ENCODE measurements around the gene DPY19L3. TPM values are rescaled to one million over a fixed set of nuclear protein-coding genes. Genes with fewer than 3 reads are reported as not detected.

DPY19L3 gene
- total RNA-seq, 1 donor from 2014 or later: 10.3 TPM

- H3K9me3 ChIP-seq: no peaks in the 10 kb centered on the region
- no peak for TF ChIP-seq POLR2A (IDR thresholded peaks at IDR 0.05)
- no peak for TF ChIP-seq CTCF (IDR thresholded peaks at IDR 0.05)
- no peak for DNase-seq (ENCODE audit: extremely low spot score in 2 of 2)
- H3K4me3 ChIP-seq: no peak overlapping the region
- intact Hi-C loops (cut with DNase I): no loop called here
- no peaks in the 10 kb centered on the region for H3K4me1 ChIP-seq
- H3K27ac ChIP-seq: no peak overlapping the region
- H3K27me3 ChIP-seq: no peaks in the 10 kb centered on the region
- peaks cover 0 to 8% of the 10 kb centered on the region in 2 donors for H3K36me3 ChIP-seq
These were observed 59.6 kb downstream of the DPY19L3 start for GRCh38 chr19:32465176-32465575.

- H3K27ac ChIP-seq: no peak overlapping the region
- TF ChIP-seq POLR2A (IDR thresholded peaks at IDR 0.05) (no peak), POLR2AphosphoS5 (IDR thresholded peaks at IDR 0.05; ENCODE audit: insufficient read depth in 1 of 2, low read depth in 1 of 2) (no peak), CTCF (IDR thresholded peaks at IDR 0.05) (no peak)
- no peaks in the 10 kb centered on the region for H3K9me3 ChIP-seq
- no peak overlapping the region for H3K4me3 ChIP-seq
- peaks cover 0 to 8% of the 10 kb centered on the region in 2 donors for H3K36me3 ChIP-seq
- no peaks in the 10 kb centered on the region for H3K4me1 ChIP-seq
- no peak for DNase-seq (ENCODE audit: extremely low spot score in 2 of 2)
- intact Hi-C loops (cut with DNase I): no loop called here
- no peaks in the 10 kb centered on the region for H3K27me3 ChIP-seq
These were observed 64.2 kb downstream of the DPY19L3 start for GRCh38 chr19:32469795-32470194.

- Histone ChIP-seq H3K4me3 (no peak overlapping the region), H3K4me1 (no peaks in the 10 kb centered on the region), H3K36me3 (peaks cover 0 to 4% of the 10 kb centered on the region in 2 donors), H3K27me3 (no peaks in the 10 kb centered on the region), H3K27ac (no peak overlapping the region), H3K9me3 (no peaks in the 10 kb centered on the region)
- no peak for DNase-seq (ENCODE audit: extremely low spot score in 2 of 2)
- TF ChIP-seq POLR2AphosphoS5 (IDR thresholded peaks at IDR 0.05; ENCODE audit: insufficient read depth in 1 of 2, low read depth in 1 of 2): no peak
- no peak for TF ChIP-seq POLR2A (IDR thresholded peaks at IDR 0.05)
- TF ChIP-seq CTCF (IDR thresholded peaks at IDR 0.05): no peak
- intact Hi-C loops (cut with DNase I): no loop called here
These were observed 65.5 kb downstream of the DPY19L3 start for GRCh38 chr19:32471095-32471494.

GRCh38 chr19:32471811-32472210, 66.2 kb downstream of the DPY19L3 start:
- Histone ChIP-seq H3K9me3 (no peaks in the 10 kb centered on the region), H3K4me3 (no peak overlapping the region), H3K4me1 (no peaks in the 10 kb centered on the region), H3K27ac (no peak overlapping the region), H3K36me3 (no peaks in the 10 kb centered on the region), H3K27me3 (no peaks in the 10 kb centered on the region)
- DNase-seq (ENCODE audit: extremely low spot score in 2 of 2): no peak
- intact Hi-C loops (cut with DNase I): no loop called here
- no peak for TF ChIP-seq POLR2AphosphoS5 (IDR thresholded peaks at IDR 0.05; ENCODE audit: insufficient read depth in 1 of 2, low read depth in 1 of 2)
- no peak for TF ChIP-seq POLR2A (IDR thresholded peaks at IDR 0.05)
- no peak for TF ChIP-seq CTCF (IDR thresholded peaks at IDR 0.05)

GRCh38 chr19:32475141-32476031, 69.8 kb downstream of the DPY19L3 start:
- no peak overlapping the region for H3K4me3 ChIP-seq
- no peak for DNase-seq (ENCODE audit: extremely low spot score in 2 of 2)
- no peaks in the 10 kb centered on the region for H3K9me3 ChIP-seq
- H3K27me3 ChIP-seq: no peaks in the 10 kb centered on the region
- H3K36me3 ChIP-seq: peaks cover 0 to 23% of the 10 kb centered on the region in 2 donors
- TF ChIP-seq CTCF (IDR thresholded peaks at IDR 0.05): no peak
- no peak for TF ChIP-seq POLR2A (IDR thresholded peaks at IDR 0.05)
- no peak for TF ChIP-seq POLR2AphosphoS5 (IDR thresholded peaks at IDR 0.05; ENCODE audit: insufficient read depth in 1 of 2, low read depth in 1 of 2)
- H3K27ac ChIP-seq: no peak overlapping the region
- H3K4me1 ChIP-seq: no peaks in the 10 kb centered on the region
- intact Hi-C loops (cut with DNase I): no loop called here

All from vagina (tissue), 2 donors.